ENCODE measurements around the gene NUAK2.
"Not testable (repeated sequence)": the region's sequence is repeated elsewhere in the genome, so short reads cannot be mapped to it uniquely, and the experiment has no call there.

NUAK2 gene

GRCh38 chr1:205283270-205284147 lies 38.0 kb downstream of the NUAK2 start:
- H3K27ac Mint-ChIP-seq: no peak overlapping the region
- ATAC-seq (no peak), DNase-seq (ENCODE audit: low spot score in 2 of 2) (no peak)
- H3K4me1 Mint-ChIP-seq: peaks cover 76% of the 10 kb centered on the region
- no peak overlapping the region for H3K4me3 Mint-ChIP-seq
- no peaks in the 10 kb centered on the region for H3K9me3 Mint-ChIP-seq
- peaks cover 25% of the 10 kb centered on the region for H3K36me3 Mint-ChIP-seq

- peaks cover 55% of the 10 kb centered on the region for H3K4me1 Mint-ChIP-seq
- H3K36me3 Mint-ChIP-seq; ATAC-seq; DNase-seq (ENCODE audit: low spot score in 2 of 2); H3K9me3 Mint-ChIP-seq; H3K27ac Mint-ChIP-seq; H3K4me3 Mint-ChIP-seq: not testable (repeated sequence)
Measured at GRCh38 chr1:205280666-205281395, 40.7 kb downstream of the NUAK2 start.

- Mint-ChIP-seq H3K36me3 (no peaks in the 10 kb centered on the region), H3K27ac (no peak overlapping the region), H3K4me1 (peaks cover 52% of the 10 kb centered on the region), H3K4me3 (no peak overlapping the region), H3K9me3 (no peaks in the 10 kb centered on the region)
- ATAC-seq (no peak), DNase-seq (ENCODE audit: low spot score in 2 of 2) (no peak)
Measured at GRCh38 chr1:205279986-205280385, 41.6 kb downstream of the NUAK2 start.

GRCh38 chr1:205276689-205277065 lies 44.9 kb downstream of the NUAK2 start:
- DNase-seq (ENCODE audit: low spot score in 2 of 2): no peak
- Mint-ChIP-seq H3K36me3 (peaks cover 5% of the 10 kb centered on the region), H3K4me3 (no peak overlapping the region), H3K4me1 (peaks cover 35% of the 10 kb centered on the region), H3K9me3 (no peaks in the 10 kb centered on the region), H3K27ac (no peak overlapping the region)
- no peak for ATAC-seq

GRCh38 chr1:205275916-205276688 lies 45.4 kb downstream of the NUAK2 start:
- H3K4me3 Mint-ChIP-seq: no peak overlapping the region
- no peak for ATAC-seq

GRCh38 chr1:205275133-205275532 lies 46.4 kb downstream of the NUAK2 start:
- H3K36me3 Mint-ChIP-seq: peaks cover 9% of the 10 kb centered on the region
- H3K4me1 Mint-ChIP-seq: peaks cover 42% of the 10 kb centered on the region
- ATAC-seq (no peak), DNase-seq (ENCODE audit: low spot score in 2 of 2) (no peak)
- H3K4me3 Mint-ChIP-seq: no peak overlapping the region
- no peaks in the 10 kb centered on the region for H3K9me3 Mint-ChIP-seq
- H3K27ac Mint-ChIP-seq: no peak overlapping the region

More at GRCh38 chr1:205275916-205276688, 45.4 kb downstream of the NUAK2 start:
- DNase-seq (ENCODE audit: low spot score in 2 of 2): no peak
- Mint-ChIP-seq H3K27ac (no peak overlapping the region), H3K36me3 (peaks cover 5% of the 10 kb centered on the region), H3K4me1 (peaks cover 36% of the 10 kb centered on the region), H3K9me3 (no peaks in the 10 kb centered on the region)

GRCh38 chr1:205274041-205274691 lies 47.4 kb downstream of the NUAK2 start:
- H3K27ac Mint-ChIP-seq: no peak overlapping the region
- peaks cover 16% of the 10 kb centered on the region for H3K36me3 Mint-ChIP-seq
- no peaks in the 10 kb centered on the region for H3K9me3 Mint-ChIP-seq
- no peak overlapping the region for H3K4me3 Mint-ChIP-seq
- ATAC-seq (peak; percentile 8), DNase-seq (ENCODE audit: low spot score in 2 of 2) (no peak)
- peaks cover 37% of the 10 kb centered on the region for H3K4me1 Mint-ChIP-seq

- DNase-seq (ENCODE audit: low spot score in 2 of 2): peak; percentile 80 to 90
- peak; percentile 81 for ATAC-seq
- peaks cover 16% of the 10 kb centered on the region for H3K36me3 Mint-ChIP-seq
- peaks cover 32% of the 10 kb centered on the region for H3K4me1 Mint-ChIP-seq
- no peak overlapping the region for H3K27ac Mint-ChIP-seq
- no peak overlapping the region for H3K4me3 Mint-ChIP-seq
- no peaks in the 10 kb centered on the region for H3K9me3 Mint-ChIP-seq
Measured at GRCh38 chr1:205273551-205273982, 48.0 kb downstream of the NUAK2 start.

GRCh38 chr1:205272536-205272935 lies 49.0 kb downstream of the NUAK2 start:
- Mint-ChIP-seq H3K4me3 (no peak overlapping the region), H3K9me3 (no peaks in the 10 kb centered on the region), H3K27ac (peak overlapping the region; percentile 74), H3K36me3 (peaks cover 16% of the 10 kb centered on the region), H3K4me1 (peaks cover 25% of the 10 kb centered on the region)
- DNase-seq (ENCODE audit: low spot score in 2 of 2) (no peak), ATAC-seq (no peak)

GRCh38 chr1:205271745-205272144 lies 49.8 kb downstream of the NUAK2 start:
- Mint-ChIP-seq H3K4me3 (no peak overlapping the region), H3K9me3 (no peaks in the 10 kb centered on the region), H3K27ac (peak overlapping the region; percentile 74), H3K4me1 (peaks cover 25% of the 10 kb centered on the region), H3K36me3 (peaks cover 16% of the 10 kb centered on the region)
- DNase-seq (ENCODE audit: low spot score in 2 of 2) (no peak), ATAC-seq (no peak)

- Mint-ChIP-seq H3K4me1 (peaks cover 25% of the 10 kb centered on the region), H3K36me3 (peaks cover 16% of the 10 kb centered on the region), H3K4me3 (no peak overlapping the region), H3K27ac (no peak overlapping the region), H3K9me3 (no peaks in the 10 kb centered on the region)
- no peak for DNase-seq (ENCODE audit: low spot score in 2 of 2)
- ATAC-seq: no peak
Measured at GRCh38 chr1:205271277-205271676, 50.3 kb downstream of the NUAK2 start.

GRCh38 chr1:205270764-205271163 lies 50.8 kb downstream of the NUAK2 start:
- Mint-ChIP-seq H3K4me3 (no peak overlapping the region), H3K4me1 (peaks cover 25% of the 10 kb centered on the region), H3K9me3 (no peaks in the 10 kb centered on the region), H3K27ac (no peak overlapping the region), H3K36me3 (peaks cover 16% of the 10 kb centered on the region)
- ATAC-seq (peak; percentile 26), DNase-seq (ENCODE audit: low spot score in 2 of 2) (no peak)

- H3K4me3 Mint-ChIP-seq: no peak overlapping the region
- H3K4me1 Mint-ChIP-seq: peaks cover 23% of the 10 kb centered on the region
- no peak for ATAC-seq
- peaks cover 16% of the 10 kb centered on the region for H3K36me3 Mint-ChIP-seq
- H3K27ac Mint-ChIP-seq: no peak overlapping the region
- H3K9me3 Mint-ChIP-seq: no peaks in the 10 kb centered on the region
- DNase-seq (ENCODE audit: low spot score in 2 of 2): no peak
Measured at GRCh38 chr1:205270271-205270670, 51.3 kb downstream of the NUAK2 start.

- Mint-ChIP-seq H3K27ac (no peak overlapping the region), H3K4me3 (no peak overlapping the region), H3K9me3 (no peaks in the 10 kb centered on the region), H3K36me3 (peaks cover 16% of the 10 kb centered on the region), H3K4me1 (peaks cover 18% of the 10 kb centered on the region)
- no peak for ATAC-seq
- DNase-seq (ENCODE audit: low spot score in 2 of 2): no peak
Measured at GRCh38 chr1:205269711-205270110, 51.8 kb downstream of the NUAK2 start.

All from stimulated activated effector memory CD8-positive, alpha-beta T cell treated with anti-CD3 and anti-CD28 coated beads, Interleukin-12 subunit alpha, Interleukin-12 subunit beta, amount 100 ng/mL, for 72 hours (primary cell).